ENCODE data around the gene MTHFD1. TPM values are rescaled to one million over a fixed set of nuclear protein-coding genes. Genes with fewer than 3 reads are reported as not detected.

MTHFD1 gene
- total RNA-seq, 1 experiment from 2014 or later = 226 TPM

DNA sequence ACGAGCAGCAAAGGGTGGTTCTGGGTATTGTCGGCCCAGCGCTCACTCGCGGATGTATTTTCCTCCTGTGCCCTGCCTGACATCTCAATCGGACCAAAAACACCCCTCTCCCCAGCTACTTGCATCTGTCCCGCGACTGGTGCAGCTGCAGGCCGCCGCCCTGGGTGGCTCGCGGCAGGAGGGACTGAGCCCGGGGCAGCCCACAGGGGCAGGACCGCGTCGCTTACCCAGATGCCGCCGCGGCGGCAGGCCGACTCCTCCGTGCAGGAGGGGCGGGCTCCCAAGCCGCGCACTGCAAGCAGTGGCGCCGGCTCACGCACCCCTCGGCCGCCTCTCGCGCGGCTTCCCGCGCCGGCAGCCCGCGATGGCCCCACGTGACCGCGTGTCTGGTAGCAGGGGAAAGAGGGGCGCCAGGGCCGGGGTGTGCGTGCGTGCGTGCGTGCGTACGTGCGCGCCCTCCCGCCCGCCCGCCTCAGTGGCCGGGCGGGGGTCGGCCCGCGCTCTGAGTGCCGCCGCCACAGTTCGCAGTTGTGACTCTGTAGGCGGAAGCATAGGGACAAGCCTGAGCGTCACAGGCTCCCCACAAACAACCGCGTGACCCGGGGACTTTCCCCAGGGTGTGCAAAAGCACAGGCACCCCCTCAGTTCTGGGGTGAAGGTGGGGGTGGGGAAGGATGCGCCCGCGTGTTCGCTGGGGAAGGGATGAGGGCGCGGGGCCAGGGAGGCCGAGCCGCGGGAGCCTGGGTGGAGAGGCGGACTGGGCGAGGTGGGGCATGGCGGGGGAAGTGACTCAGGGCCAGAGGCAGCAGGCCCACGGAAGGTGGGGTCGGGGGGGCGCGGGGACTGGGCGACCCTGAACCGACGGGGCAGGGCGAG, 115.5 kb downstream of the MTHFD1 start, which contains the start of gene ZBTB25 (continued):
- TF ChIP-seq, protein P1, sequence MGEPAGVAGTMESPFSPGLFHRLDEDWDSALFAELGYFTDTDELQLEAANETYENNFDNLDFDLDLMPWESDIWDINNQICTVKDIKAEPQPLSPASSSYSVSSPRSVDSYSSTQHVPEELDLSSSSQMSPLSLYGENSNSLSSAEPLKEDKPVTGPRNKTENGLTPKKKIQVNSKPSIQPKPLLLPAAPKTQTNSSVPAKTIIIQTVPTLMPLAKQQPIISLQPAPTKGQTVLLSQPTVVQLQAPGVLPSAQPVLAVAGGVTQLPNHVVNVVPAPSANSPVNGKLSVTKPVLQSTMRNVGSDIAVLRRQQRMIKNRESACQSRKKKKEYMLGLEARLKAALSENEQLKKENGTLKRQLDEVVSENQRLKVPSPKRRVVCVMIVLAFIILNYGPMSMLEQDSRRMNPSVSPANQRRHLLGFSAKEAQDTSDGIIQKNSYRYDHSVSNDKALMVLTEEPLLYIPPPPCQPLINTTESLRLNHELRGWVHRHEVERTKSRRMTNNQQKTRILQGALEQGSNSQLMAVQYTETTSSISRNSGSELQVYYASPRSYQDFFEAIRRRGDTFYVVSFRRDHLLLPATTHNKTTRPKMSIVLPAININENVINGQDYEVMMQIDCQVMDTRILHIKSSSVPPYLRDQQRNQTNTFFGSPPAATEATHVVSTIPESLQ (CRISPR knock-in tag; IDR thresholded peaks at IDR 0.05) = no peak
- TF ChIP-seq, protein P2, sequence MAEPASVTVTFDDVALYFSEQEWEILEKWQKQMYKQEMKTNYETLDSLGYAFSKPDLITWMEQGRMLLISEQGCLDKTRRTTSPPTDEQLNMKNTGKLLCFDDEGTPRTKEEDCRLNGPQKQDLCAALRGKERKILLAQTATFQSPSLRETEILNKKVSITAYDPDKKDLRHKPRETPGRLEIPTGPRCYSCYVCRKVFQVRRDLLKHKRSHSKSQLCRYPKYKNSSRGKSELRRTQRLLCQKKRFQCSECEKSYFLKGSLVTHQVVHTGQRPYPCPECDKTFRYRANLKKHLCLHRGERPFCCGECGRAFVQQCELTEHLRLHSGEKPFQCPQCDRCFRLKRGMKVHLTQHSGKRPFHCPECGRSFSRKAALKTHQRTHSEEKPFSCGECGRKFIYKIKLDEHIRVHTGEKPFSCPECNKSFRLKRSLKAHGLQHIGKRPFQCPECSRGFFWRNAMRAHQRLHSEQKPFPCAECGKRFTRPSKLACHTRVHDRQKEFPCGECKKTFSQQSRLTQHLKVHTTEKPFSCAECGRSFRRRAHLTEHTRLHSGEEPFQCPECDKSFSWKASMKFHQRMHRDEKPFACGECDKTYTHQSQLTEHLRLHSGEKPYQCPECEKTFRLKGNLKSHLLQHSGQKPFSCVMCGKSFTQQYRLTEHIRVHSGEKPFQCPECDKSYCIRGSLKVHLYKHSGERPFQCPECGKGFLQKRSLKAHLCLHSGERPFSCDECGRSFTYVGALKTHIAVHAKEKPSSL (CRISPR knock-in tag; conservative IDR thresholded peaks at IDR 0.05) = no peak
- TF ChIP-seq, protein P3, sequence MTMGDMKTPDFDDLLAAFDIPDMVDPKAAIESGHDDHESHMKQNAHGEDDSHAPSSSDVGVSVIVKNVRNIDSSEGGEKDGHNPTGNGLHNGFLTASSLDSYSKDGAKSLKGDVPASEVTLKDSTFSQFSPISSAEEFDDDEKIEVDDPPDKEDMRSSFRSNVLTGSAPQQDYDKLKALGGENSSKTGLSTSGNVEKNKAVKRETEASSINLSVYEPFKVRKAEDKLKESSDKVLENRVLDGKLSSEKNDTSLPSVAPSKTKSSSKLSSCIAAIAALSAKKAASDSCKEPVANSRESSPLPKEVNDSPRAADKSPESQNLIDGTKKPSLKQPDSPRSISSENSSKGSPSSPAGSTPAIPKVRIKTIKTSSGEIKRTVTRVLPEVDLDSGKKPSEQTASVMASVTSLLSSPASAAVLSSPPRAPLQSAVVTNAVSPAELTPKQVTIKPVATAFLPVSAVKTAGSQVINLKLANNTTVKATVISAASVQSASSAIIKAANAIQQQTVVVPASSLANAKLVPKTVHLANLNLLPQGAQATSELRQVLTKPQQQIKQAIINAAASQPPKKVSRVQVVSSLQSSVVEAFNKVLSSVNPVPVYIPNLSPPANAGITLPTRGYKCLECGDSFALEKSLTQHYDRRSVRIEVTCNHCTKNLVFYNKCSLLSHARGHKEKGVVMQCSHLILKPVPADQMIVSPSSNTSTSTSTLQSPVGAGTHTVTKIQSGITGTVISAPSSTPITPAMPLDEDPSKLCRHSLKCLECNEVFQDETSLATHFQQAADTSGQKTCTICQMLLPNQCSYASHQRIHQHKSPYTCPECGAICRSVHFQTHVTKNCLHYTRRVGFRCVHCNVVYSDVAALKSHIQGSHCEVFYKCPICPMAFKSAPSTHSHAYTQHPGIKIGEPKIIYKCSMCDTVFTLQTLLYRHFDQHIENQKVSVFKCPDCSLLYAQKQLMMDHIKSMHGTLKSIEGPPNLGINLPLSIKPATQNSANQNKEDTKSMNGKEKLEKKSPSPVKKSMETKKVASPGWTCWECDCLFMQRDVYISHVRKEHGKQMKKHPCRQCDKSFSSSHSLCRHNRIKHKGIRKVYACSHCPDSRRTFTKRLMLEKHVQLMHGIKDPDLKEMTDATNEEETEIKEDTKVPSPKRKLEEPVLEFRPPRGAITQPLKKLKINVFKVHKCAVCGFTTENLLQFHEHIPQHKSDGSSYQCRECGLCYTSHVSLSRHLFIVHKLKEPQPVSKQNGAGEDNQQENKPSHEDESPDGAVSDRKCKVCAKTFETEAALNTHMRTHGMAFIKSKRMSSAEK (CRISPR knock-in tag; IDR thresholded peaks at IDR 0.05; ENCODE audit: borderline replicate concordance) = no peak
- 0 out of 2 replicates have a peak, but pooled peaks have one; percentile 36 for TF ChIP-seq NFE2L1 (CRISPR knock-in tag; IDR thresholded peaks at IDR 0.05)
- TF ChIP-seq, protein P4, sequence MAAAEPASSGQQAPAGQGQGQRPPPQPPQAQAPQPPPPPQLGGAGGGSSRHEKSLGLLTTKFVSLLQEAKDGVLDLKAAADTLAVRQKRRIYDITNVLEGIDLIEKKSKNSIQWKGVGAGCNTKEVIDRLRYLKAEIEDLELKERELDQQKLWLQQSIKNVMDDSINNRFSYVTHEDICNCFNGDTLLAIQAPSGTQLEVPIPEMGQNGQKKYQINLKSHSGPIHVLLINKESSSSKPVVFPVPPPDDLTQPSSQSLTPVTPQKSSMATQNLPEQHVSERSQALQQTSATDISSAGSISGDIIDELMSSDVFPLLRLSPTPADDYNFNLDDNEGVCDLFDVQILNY (CRISPR knock-in tag; IDR thresholded peaks at IDR 0.05) = peak; percentile 97
- 0 out of 2 replicates have a peak, but pooled peaks have one; percentile 29 for TF ChIP-seq ZNF219 (CRISPR knock-in tag; IDR thresholded peaks at IDR 0.05; ENCODE audit: borderline replicate concordance)
- TF ChIP-seq, protein P5, sequence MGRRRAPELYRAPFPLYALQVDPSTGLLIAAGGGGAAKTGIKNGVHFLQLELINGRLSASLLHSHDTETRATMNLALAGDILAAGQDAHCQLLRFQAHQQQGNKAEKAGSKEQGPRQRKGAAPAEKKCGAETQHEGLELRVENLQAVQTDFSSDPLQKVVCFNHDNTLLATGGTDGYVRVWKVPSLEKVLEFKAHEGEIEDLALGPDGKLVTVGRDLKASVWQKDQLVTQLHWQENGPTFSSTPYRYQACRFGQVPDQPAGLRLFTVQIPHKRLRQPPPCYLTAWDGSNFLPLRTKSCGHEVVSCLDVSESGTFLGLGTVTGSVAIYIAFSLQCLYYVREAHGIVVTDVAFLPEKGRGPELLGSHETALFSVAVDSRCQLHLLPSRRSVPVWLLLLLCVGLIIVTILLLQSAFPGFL (CRISPR knock-in tag; IDR thresholded peaks at IDR 0.05; ENCODE audit: borderline replicate concordance) = 0 out of 2 replicates have a peak, but pooled peaks have one; percentile 20
- 0 out of 2 replicates have a peak, but pooled peaks have one; percentile 72 for TF ChIP-seq ATF1 (CRISPR knock-in tag; IDR thresholded peaks at IDR 0.05)
- TF ChIP-seq, protein P6, sequence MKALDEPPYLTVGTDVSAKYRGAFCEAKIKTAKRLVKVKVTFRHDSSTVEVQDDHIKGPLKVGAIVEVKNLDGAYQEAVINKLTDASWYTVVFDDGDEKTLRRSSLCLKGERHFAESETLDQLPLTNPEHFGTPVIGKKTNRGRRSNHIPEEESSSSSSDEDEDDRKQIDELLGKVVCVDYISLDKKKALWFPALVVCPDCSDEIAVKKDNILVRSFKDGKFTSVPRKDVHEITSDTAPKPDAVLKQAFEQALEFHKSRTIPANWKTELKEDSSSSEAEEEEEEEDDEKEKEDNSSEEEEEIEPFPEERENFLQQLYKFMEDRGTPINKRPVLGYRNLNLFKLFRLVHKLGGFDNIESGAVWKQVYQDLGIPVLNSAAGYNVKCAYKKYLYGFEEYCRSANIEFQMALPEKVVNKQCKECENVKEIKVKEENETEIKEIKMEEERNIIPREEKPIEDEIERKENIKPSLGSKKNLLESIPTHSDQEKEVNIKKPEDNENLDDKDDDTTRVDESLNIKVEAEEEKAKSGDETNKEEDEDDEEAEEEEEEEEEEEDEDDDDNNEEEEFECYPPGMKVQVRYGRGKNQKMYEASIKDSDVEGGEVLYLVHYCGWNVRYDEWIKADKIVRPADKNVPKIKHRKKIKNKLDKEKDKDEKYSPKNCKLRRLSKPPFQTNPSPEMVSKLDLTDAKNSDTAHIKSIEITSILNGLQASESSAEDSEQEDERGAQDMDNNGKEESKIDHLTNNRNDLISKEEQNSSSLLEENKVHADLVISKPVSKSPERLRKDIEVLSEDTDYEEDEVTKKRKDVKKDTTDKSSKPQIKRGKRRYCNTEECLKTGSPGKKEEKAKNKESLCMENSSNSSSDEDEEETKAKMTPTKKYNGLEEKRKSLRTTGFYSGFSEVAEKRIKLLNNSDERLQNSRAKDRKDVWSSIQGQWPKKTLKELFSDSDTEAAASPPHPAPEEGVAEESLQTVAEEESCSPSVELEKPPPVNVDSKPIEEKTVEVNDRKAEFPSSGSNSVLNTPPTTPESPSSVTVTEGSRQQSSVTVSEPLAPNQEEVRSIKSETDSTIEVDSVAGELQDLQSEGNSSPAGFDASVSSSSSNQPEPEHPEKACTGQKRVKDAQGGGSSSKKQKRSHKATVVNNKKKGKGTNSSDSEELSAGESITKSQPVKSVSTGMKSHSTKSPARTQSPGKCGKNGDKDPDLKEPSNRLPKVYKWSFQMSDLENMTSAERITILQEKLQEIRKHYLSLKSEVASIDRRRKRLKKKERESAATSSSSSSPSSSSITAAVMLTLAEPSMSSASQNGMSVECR (CRISPR knock-in tag; IDR thresholded peaks at IDR 0.05; ENCODE audit: borderline replicate concordance) = 0 out of 2 replicates have a peak, but pooled peaks have one; percentile 7
- TF ChIP-seq, protein P7, sequence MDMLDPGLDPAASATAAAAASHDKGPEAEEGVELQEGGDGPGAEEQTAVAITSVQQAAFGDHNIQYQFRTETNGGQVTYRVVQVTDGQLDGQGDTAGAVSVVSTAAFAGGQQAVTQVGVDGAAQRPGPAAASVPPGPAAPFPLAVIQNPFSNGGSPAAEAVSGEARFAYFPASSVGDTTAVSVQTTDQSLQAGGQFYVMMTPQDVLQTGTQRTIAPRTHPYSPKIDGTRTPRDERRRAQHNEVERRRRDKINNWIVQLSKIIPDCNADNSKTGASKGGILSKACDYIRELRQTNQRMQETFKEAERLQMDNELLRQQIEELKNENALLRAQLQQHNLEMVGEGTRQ (CRISPR knock-in tag; IDR thresholded peaks at IDR 0.05) = peak; percentile 96
- TF ChIP-seq FOXP1 (CRISPR knock-in tag; IDR thresholded peaks at IDR 0.05; ENCODE audit: borderline replicate concordance) = peak; percentile 77
